ENCODE data around the gene PRKN.

Gene PRKN

DNA sequence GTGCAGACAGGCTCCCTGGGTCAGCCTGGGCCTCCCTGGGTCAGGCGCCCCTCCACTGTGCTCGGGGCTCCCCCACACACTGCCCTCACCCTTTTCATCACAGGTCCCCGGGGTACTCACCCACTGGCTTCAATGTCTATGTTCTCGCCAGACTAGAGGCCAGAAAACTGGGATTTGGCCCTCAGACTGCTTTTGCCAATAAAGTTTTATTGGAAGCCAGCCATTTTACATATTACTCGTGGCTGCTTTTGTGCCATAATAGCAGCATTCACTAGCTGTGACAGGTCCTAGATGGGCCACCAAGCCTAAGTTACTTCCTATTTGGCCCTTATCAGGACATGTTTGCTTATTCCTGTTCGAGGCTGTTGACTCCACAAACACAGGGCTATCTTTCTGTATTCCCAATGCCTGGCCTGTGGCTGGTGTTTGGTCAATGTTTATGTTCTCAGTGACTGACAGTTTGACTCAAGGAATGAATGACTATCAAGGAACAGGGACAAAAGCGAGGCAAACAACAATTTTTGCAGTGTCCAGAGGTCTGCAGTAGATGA, 928.6 kb downstream of the PRKN start:
- no peak for DNase-seq (ENCODE audit: low read depth in 2 of 2)

DNA sequence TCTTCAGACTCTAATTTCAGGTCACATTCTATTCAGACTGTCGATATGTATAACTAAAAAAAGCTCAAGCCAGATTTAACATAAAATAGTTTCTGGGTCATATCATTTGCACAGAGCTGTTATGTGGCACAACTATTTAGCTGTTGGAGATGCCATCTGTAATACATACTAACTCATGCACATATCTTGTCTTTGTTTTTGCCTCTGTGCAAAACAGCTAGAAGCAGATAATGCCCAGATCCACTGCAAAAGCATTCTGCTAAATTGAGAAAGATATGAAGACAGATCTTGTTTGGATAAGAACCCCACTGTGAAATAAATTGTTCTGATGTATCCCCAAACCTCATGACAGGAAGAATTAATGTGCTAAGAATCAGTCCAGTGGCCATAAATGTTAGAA, 930.9 kb downstream of the PRKN start:
- no peak for DNase-seq (ENCODE audit: low read depth in 2 of 2)

- DNase-seq (ENCODE audit: low read depth in 2 of 2): no peak
These were observed 934.6 kb downstream of the PRKN start for GRCh38 chr6:161792851-161793493.

GRCh38 chr6:161788531-161788930, 939.0 kb downstream of the PRKN start:
- DNase-seq (ENCODE audit: low read depth in 2 of 2): no peak

DNA sequence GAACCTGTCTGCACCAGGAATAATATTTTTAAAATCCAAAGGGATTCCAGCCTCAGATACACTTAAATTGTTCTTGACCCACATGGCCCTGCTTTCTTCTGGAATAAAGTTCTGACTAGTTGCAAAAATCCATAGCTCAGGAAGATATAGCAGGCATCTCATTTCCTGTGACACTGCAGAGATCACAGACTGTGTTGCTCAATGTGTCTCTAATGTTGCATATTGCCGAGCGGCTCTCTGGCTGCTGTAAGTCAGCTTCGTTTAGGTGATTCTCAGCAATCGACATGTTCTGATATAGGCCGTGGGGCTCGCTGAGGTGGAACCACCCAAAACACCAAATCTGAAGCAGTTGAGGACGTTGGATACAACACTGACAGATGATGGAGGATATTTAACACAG, 955.4 kb downstream of the PRKN start:
- DNase-seq (ENCODE audit: low read depth in 2 of 2): no peak

GRCh38 chr6:161761966-161762365, 965.6 kb downstream of the PRKN start:
- DNase-seq (ENCODE audit: low read depth in 2 of 2): no peak

- DNase-seq (ENCODE audit: low read depth in 2 of 2): no peak
These were observed 972.5 kb downstream of the PRKN start for GRCh38 chr6:161755080-161755479.

DNA sequence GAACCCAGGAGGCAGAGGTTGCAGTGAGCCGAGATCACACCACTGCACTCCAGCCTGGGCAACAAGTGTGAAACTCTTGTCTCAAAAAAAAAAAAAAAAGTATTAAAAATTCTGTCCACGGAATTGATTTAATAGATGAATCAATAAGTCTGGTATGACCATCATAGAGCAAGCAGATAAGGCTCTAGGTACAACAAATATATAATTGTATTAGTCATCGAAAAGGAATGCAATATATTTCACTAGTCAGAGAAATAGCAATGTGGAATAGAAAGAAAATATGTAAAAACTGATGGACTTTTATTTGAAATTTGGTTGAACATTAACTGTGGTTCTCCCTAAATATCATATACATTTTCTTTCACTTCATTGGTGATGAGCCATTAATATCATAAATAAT, 976.9 kb downstream of the PRKN start:
- DNase-seq (ENCODE audit: low read depth in 2 of 2): no peak

- DNase-seq (ENCODE audit: low read depth in 2 of 2): no peak
These were observed 978.0 kb downstream of the PRKN start for GRCh38 chr6:161749576-161749975.

- peak in 1 of 2 experiments; percentile 25 for DNase-seq (ENCODE audit: low read depth in 2 of 2)
These were observed 978.8 kb downstream of the PRKN start for GRCh38 chr6:161748535-161749416.

DNA sequence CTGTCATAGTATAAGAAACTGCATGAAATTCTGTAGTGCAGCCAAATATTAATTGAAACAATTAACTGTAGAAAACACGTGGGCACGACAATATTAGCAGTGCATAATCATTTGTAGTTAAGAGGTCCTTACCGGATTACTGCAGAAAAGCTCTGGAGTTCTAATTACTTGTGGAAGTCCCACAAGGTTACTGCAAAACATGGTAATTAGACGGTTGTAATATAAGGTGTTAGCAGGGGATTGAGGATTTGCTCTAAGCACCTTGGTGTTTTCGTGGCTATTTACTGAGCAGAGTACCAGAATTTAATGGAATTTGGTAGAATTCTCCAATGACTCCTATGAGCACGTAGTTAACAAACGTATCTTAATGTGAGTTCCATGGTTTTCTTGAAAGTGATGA, 980.1 kb downstream of the PRKN start:
- no peak for DNase-seq (ENCODE audit: low read depth in 2 of 2)

- no peak for DNase-seq (ENCODE audit: low read depth in 2 of 2)
These were observed 981.9 kb downstream of the PRKN start for GRCh38 chr6:161745594-161746141.

DNA sequence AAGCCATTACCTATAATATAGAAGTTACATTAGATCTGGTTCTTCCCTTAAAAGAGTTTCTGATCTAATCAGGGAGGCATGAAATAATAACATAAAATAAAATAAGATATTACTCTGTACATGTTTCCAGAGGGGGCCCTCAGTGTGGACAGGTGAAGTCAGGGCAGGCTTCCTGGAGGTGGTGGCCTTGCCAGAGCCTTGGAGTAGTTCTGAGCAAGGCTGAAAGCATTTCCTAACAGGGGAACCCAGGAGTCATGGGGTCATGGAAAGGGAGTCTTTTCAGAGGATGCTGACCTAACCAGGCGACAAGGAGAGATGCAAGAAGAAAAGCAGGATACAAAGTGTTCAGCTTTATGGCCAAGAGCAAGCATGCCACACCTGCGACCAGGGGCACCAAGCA, 982.4 kb downstream of the PRKN start:
- no peak for DNase-seq (ENCODE audit: low read depth in 2 of 2)

DNA sequence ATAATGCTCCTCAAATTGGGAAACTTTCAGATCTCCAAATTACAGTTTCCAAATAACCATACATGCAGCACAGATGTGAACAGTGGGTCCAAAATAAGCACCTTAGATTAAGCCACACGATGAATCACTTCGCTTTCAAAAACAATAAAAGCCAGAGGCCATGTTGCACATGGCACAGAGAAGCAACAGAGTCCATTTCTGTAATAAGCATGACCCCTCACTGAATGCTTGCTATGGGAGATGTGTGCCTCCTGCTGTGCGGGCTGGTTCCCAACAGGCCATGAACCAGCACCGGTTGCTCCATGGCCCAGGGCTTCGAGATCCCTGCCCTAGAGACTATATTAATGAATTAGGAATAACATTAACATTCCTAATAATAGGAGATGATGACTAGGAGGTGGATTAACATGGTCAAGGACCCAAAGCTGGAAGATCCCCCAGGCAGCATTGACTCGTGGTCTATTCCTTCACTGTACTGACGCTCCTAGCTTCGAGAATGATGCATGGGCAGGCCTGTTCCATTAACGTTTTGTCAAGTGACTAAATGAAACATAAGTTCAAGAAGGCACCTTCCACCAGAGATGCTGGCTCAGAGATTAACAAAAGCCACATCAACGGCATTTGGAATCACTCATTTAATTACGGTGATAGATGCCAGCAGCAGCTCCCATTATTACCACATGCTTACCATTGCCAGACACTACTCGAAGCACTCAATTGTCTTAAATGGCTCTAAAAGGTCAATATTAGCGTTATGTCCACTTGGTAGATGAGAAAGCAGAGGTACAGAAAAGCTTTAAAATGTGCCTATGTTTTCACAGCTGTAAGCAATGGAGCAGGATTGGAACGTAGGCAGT, 983.1 kb downstream of the PRKN start:
- DNase-seq (ENCODE audit: low read depth in 2 of 2): no peak

DNA sequence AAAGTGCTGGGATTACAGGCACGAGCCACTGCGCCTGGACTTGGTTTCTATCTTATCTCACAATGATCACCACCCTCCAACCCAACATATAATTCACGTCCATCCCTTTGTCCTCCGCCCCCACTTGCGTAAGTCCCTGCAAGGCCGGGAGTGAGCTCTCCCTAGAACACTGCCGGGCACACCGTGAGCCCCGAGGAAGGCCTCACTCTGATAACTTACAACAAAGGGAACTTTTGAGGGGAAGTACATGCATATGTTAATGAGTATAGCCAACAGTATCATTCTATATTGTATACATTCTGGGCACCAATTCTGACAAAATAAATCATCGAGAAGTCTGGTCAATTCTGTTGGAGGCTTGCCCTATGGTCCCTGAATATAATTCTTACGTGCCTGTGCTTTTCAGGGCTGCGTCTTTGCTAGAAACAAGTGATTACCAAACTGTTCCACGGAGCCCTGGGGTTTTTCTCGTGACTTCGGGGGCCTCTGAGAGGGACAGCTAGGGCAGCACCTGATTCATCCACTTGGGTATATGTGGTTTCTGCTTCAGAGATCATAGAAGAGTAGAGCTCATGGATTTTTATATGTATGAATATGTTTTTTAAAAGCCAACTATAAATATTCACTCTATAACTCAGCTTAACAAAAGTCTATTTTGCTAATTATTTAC, 983.9 kb downstream of the PRKN start:
- DNase-seq (ENCODE audit: low read depth in 2 of 2): no peak

DNA sequence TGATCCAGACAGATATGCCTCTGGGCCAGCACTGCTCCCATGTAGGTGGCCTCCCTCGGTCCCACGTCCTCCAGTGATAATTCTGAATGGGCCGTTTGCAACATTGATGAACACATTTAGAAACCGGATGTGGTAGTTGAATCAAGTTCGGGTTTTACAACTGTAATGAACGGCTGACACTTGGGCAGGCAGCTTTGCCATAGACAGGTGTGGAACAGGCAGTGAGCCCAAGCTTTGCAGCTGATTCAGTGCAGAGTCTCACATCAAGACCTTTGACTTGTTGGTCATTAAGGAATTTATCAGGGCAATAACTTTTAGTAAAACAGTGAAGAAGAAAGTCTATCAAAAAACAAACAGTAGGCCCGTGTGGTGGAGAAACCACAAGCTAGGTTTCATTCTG, 987.1 kb downstream of the PRKN start:
- DNase-seq (ENCODE audit: low read depth in 2 of 2): no peak

DNA sequence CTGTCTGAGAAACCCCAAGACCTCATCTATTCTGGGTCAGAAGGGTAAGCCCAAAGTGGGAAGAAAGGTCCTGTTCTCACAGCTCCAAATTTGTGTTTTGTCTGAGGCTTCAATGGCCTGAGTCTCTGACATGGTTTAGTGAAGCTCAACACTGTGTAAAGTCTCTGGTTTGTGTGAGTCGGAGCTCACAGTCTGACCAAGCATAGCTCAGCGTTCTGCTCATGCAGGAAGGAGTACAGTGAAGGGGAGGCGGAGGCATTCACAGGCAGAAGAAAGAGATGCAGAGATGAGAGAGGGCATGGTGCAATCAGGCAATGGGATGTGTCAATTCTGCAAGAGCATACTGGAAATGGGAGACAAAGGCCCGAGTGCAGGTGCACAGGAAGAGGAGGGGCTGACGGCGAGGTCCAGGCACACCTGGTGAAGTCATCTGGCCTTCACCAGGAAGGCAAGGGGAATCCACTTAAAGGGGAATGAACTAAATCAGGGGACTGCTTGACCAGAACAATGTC, 990.7 kb downstream of the PRKN start:
- DNase-seq (ENCODE audit: low read depth in 2 of 2): no peak

DNA sequence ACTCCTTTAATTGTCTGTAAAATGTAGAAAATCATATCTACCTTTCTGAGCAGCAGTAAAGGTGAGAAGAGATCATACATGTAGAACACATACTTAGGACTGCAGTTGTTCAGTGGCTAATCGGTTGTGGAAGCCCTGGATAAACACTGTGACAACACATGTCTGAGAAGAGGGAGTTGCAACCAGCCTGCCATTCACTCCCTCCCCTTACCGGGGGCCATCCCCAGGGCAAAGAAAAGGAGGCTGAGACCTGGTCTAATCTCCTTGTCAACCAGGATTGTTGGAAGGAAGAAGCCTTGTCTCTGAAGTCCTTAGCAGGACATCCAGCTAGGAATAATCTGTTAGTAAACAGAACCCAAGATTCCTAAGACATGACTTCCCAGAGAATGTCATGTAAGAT, 991.2 kb downstream of the PRKN start:
- DNase-seq (ENCODE audit: low read depth in 2 of 2): no peak

GRCh38 chr6:161732594-161732993, 995.0 kb downstream of the PRKN start:
- no peak for DNase-seq (ENCODE audit: low read depth in 2 of 2)

DNA sequence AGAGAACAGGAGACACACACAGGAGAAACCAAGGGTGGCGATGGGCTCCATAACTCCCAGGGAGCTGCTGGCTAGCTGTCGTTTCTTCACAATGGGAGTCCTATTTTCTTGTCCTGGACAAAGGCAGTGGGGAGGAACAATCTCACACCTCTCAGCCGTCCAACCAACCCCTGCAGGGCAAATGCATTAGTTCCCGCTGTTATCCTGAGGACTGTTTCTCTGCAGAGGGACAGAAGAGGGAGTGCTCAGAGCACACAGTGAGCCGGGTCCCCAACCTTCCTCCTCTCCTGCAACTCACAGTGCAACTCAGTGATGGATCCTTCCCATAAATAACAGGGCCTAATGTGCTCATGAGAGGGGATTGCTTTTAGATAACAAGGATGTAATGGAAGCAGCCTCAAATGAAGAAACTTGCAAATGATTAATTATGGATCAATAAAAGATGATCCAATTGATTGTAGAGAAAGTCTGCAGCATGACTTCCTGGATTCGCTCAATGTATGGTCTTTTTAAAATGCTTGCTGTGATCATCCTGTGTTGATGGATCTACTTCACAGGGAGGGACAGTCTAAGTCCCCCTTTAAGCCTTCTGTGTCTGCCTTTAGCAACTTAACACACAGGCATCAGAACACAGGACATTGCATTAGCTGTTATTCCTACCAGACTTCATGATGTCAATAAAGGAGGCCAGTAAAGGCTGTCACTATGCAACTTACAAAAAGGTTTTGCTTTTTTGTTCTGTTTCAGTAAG, 1000.3 kb downstream of the PRKN start:
- DNase-seq (ENCODE audit: low read depth in 2 of 2): no peak

Data from stimulated activated CD4-positive, alpha-beta T cell treated with anti-CD3 and anti-CD28 coated beads, Interleukin-12 subunit alpha, Interleukin-12 subunit beta, amount 100 ng/mL, for 24 hours (primary cell).